ENCODE measurements around the gene CHD5. TPM values are rescaled to one million over a fixed set of nuclear protein-coding genes. Genes with fewer than 3 reads are reported as not detected.

CHD5 gene
- total RNA-seq, 1 donor from 2014 or later: 0.16 TPM

DNA sequence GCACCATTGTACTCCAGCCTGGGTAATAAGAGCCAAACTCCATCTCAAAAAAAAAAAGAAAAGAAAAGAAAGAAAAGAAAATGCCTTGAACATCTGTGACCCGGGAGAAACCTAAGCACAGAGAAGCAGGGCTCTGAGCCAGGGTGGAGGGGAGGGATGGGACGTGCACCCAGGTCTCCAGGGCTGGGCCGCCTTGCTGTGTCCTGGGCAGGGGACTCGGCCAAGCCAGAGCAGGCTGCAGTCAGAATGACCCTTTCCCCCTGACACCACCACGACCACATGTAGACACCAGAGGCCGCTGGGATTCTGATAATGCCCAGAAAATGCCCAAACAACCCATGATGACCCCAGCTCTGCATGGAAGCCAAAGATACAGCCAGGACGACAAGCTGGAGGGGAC lies 17.8 kb downstream of the CHD5 start:
- Mint-ChIP-seq H3K9me3 (no peaks in the 10 kb centered on the region), H3K4me1 (peaks cover 9% of the 10 kb centered on the region), H3K27me3 (ENCODE audit: low read depth) (peaks cover 48% of the 10 kb centered on the region), H3K4me3 (no peak overlapping the region), H3K27ac (ENCODE audit: unreplicated experiment) (no peak overlapping the region), H3K36me3 (ENCODE audit: low read depth) (no peaks in the 10 kb centered on the region)
- TF ChIP-seq CTCF (conservative IDR thresholded peaks at IDR 0.05): no peak
- DNase-seq (ENCODE audit: low read depth, low spot score): no peak

- peaks cover 9% of the 10 kb centered on the region for H3K4me1 Mint-ChIP-seq
- DNase-seq (ENCODE audit: low read depth, low spot score): no peak
- H3K27me3 Mint-ChIP-seq (ENCODE audit: low read depth): peaks cover 39% of the 10 kb centered on the region
- no peaks in the 10 kb centered on the region for H3K9me3 Mint-ChIP-seq
- no peaks in the 10 kb centered on the region for H3K36me3 Mint-ChIP-seq (ENCODE audit: low read depth)
- TF ChIP-seq CTCF (conservative IDR thresholded peaks at IDR 0.05): no peak
- H3K4me3 Mint-ChIP-seq: no peak overlapping the region
- no peak overlapping the region for H3K27ac Mint-ChIP-seq (ENCODE audit: unreplicated experiment)
Measured at GRCh38 chr1:6158181-6158580, 21.9 kb downstream of the CHD5 start.

DNA sequence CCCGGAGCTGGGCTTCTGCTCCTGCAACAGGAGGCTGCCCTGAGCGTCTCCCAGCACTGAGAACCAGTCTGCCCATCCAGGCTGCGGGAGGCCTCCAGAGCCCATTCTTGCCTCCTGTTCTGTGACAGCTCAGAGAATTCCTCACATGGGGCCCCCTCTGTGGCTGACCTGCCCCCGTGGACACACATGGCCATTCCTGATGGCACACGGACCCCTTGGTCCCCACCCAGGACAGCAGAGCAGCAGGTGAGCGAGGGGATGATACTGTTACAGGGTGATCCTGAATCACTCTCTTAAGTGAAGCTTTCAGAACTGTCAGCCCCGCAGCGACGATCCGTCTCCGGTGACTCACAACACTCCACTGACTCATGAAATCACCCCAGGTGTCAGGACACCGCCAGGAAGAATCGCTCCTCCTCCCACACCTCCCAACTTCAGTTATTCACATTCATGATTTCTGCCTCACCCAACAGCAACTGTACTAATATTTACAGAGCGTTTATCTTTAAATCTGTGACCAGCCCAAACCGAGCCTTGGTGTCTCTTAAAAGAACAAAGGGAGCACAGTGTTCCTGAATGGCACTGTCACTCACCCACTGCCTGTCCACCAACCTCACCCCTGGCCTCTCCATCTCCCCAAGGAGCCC lies 22.5 kb downstream of the CHD5 start:
- Mint-ChIP-seq H3K9me3 (no peaks in the 10 kb centered on the region), H3K27ac (ENCODE audit: unreplicated experiment) (no peak overlapping the region)

DNA sequence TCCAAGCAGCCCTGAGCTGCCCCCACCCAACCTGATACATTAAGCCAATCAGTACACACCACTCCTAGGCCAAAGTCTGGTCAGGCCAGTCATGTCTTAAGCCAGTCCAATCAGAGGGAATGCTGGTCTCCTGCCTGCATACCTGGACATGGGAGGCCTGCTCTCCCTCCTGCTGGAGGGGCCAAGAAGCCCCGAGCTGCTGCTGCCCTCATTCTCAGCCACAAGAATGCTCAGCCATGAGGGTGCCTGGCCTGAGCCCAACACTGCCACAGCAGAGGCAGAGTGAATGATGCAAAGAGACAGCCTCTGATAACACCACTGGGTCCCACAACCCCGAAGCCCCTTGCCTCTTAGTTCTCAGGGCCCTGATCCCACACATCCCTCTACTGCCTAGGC lies 23.0 kb downstream of the CHD5 start:
- Mint-ChIP-seq H3K36me3 (ENCODE audit: low read depth) (no peaks in the 10 kb centered on the region), H3K27ac (ENCODE audit: unreplicated experiment) (no peak overlapping the region), H3K27me3 (ENCODE audit: low read depth) (peaks cover 36% of the 10 kb centered on the region), H3K4me1 (peaks cover 9% of the 10 kb centered on the region), H3K9me3 (no peaks in the 10 kb centered on the region), H3K4me3 (no peak overlapping the region)
- DNase-seq (ENCODE audit: low read depth, low spot score): no peak
- no peak for TF ChIP-seq CTCF (conservative IDR thresholded peaks at IDR 0.05)

More for the DNA sequence above, 22.5 kb downstream of the CHD5 start:
- no peak for TF ChIP-seq CTCF (conservative IDR thresholded peaks at IDR 0.05)
- H3K4me1 Mint-ChIP-seq: peaks cover 9% of the 10 kb centered on the region
- no peaks in the 10 kb centered on the region for H3K36me3 Mint-ChIP-seq (ENCODE audit: low read depth)
- peaks cover 39% of the 10 kb centered on the region for H3K27me3 Mint-ChIP-seq (ENCODE audit: low read depth)
- H3K4me3 Mint-ChIP-seq: no peak overlapping the region
- no peak for DNase-seq (ENCODE audit: low read depth, low spot score)

DNA sequence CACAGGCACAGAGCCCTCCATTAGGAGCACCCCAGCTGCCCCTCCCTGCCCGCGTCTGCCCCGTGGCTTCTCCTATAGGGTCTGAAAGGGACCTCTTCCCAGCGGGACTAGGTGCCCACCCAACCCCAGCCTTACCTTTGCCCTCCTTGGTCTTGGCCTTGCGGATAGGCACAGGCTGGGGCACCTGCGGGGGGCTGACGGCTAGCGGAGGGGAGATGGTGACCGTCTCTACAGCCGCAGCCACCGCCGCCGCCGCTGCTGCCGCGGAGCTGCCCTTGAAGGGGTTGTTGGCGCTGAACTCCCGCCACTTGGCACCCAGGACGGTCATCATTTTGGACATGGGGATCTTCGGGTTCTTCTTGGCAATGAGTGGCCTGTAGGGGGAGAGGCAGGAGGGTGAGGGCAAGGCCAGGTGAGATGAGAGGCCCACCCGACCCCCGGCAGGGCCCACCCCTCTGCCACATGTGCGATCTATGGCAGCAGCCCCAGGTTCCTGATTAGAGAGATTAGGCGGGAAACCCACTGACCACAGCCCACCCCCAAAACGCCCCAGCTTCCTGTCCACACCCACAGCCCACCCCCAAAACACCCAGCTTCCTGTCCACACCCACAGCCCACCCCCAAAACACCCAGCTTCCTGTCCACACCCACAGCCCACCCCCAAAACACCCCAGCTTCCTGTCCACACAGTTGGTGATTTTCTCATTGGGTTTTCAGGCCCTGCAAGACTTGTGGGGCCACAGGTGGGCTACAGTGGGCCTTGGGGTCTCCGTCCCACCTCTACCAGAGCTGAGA lies 25.4 kb downstream of the CHD5 start:
- Mint-ChIP-seq H3K27ac (ENCODE audit: unreplicated experiment) (no peak overlapping the region), H3K4me3 (no peak overlapping the region), H3K9me3 (no peaks in the 10 kb centered on the region), H3K36me3 (ENCODE audit: low read depth) (no peaks in the 10 kb centered on the region), H3K27me3 (ENCODE audit: low read depth) (peaks cover 26% of the 10 kb centered on the region), H3K4me1 (peaks cover 9% of the 10 kb centered on the region)
- DNase-seq (ENCODE audit: low read depth, low spot score): no peak
- no peak for TF ChIP-seq CTCF (conservative IDR thresholded peaks at IDR 0.05)
